Omental fat pad (tissue), 4 donors: ENCODE results near the gene ZSWIM4. TPM values are rescaled to one million over a fixed set of nuclear protein-coding genes. Genes with fewer than 3 reads are reported as not detected.

Experiments
- ATAC-seq: fragments of 150-250 bp; one replicate; pipeline ENCODE4 v1.9.1; 2016; ENCODE audit warnings: mild to moderate bottlenecking, moderate library complexity; ENCODE audit not compliant: low FRiP score
- DNase-seq: peaks from one replicate; pipeline ENCODE4 v3.0.0-alpha.2; 2019; ENCODE audit warnings: low spot score
- CTCF ChIP-seq, 3 donors: fragments of 450-650 bp; IDR thresholded peaks; one replicate each; pipeline ENCODE4 v1.5.1; 2016 to 2017; ENCODE audit warnings: antibody characterized with exemption in 3 of 3, mild to moderate bottlenecking in 3 of 3, moderate library complexity in 2 of 3
- total RNA-seq, 4 donors: library from RNA; depleted of rRNA; stranded (reverse); fragments of >200 nt; gene quantifications; one replicate each; pipeline ENCODE4 v1.1.0, GENCODE V29; 2016

The ZSWIM4 gene
- total RNA-seq, 4 donors from 2014 or later = 3.8 to 5.2 (median 4.6) TPM

DNA sequence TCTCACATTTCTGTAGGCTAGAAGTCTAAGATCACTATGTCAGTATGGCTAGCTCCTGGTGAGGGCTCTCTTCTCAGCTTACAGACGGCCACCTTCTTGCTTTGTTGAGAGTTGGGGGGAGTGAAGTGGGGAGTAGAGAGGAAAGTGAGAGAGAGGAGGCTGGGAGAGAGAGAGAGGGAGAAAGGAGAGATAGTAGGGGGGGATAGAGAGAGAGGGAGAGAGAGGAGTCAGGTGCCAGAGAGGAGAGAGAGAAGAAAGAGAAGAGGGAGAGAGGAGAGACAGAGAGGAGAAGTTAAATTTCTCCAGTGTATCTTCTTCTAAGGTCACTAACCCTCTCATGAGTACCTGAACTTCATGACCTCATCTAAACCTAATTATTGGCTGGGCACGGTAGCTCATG, 28.7 kb downstream of the ZSWIM4 start:
- ATAC-seq (no peak), DNase-seq (no peak)
- no peak for TF ChIP-seq CTCF (IDR thresholded peaks at IDR 0.05)

DNA sequence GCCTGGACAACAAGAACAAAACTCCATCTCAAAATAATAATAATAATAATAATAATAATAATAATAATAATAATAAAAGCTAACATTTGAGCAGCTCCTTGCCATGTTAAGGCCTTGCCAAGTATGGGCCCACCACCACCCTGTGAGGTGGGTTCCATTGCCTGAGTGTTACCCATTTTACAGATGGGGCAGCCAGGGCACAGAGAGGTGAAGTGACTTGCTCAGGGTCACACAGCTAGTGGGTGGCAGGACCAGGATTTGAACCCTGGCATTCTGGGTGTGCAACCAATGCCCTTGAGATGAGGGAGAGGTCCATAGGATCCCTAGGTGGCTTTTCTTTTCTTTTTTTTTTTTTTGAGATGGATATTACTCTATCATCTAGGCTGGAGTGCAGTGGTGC, 29.5 kb downstream of the ZSWIM4 start:
- ATAC-seq = no peak
- no peak for TF ChIP-seq CTCF (IDR thresholded peaks at IDR 0.05)
- DNase-seq = no peak

DNA sequence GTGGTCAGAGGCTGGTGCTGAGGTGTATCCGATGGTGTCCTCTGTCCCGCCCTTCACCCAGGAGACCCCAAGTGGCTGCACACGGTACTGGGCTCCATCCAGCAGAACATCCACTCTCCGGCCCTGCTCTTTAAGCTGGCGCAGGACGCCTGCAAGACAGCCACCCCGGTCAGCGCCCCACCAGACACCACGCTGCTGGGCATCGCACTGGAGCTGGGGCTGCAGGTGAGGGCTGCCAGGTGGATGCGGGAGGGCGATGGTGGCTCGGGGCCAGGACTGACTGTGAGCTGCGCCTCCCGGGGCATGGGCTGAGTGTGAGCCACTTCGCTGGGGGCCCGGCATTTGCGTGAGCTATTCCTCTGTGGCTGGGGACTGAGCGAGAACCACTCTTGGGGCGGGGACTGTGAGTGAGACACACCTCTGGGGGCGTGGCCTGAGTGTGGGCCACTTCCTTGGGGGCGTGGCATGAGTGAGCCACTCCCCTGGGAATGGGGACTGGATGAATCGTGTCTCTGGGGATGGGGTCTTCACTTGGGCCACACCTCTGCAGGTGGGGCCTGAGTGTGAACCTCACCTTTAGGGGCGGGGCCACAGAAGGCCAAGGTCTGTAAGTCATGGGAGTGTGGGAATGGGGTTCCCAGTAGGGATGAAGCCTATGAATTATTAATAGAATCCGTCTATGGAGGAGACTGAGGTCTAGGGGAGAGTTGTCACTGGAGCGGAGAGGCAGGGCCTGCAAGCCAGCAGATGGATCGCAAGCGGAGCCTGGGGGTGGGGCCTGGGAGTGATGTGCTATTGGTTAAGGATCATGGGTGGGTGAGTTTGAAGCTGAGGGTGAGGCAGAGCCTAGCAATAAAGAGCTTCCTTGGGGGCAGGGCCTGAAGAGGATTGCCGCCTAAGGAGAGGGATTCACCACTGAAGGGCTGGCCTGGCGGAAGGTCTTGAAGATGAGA, 30.5 kb downstream of the ZSWIM4 start:
- ATAC-seq (no peak), DNase-seq (no peak)
- TF ChIP-seq CTCF (IDR thresholded peaks at IDR 0.05) = no peak

DNA sequence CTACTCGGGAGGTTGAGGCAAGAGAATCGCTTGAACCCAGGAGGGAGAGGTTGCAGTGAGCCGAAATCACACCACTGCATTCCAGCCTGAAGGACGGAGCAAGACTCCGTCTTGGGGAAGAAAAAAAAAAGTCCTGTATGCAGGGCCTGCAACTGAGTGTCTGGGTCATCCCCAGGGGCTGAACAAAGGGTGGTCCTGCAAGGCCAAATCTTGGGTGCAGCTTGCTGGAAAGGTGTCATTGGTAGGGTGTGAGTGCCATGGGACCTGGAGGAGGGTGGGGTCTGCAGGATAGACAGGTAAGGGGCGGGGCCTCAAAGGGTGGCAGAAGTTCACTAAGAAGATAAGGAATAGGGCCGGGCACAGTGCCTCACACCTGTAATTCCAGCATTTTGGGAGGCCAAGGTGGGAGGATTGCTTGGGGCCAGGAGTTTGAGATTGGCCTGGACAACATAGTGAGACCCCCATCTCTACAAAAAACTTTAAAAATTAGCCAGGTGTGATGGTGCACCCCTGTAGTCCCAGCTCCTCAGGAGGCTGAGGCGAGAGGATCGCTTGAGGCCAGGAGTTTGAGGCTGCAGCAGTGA, 31.5 kb downstream of the ZSWIM4 start:
- no peak for ATAC-seq
- TF ChIP-seq CTCF (IDR thresholded peaks at IDR 0.05) = no peak

GRCh38 chr19:13827656-13828055, 32.4 kb downstream of the ZSWIM4 start:
- no peak for ATAC-seq
- no peak for DNase-seq
- no peak for TF ChIP-seq CTCF (IDR thresholded peaks at IDR 0.05)

More for the DNA sequence above, 31.5 kb downstream of the ZSWIM4 start:
- no peak for DNase-seq

GRCh38 chr19:13830114-13830740, 35.0 kb downstream of the ZSWIM4 start:
- TF ChIP-seq CTCF (IDR thresholded peaks at IDR 0.05) = no peak
- no peak for ATAC-seq
- no peak for DNase-seq
